HL-60 (cell line): ENCODE results near the gene ADAT2.
"Not testable (repeated sequence)": the region's sequence is repeated elsewhere in the genome, so short reads cannot be mapped to it uniquely, and the experiment has no call there.

Experiments
- GABPA ChIP-seq: IDR thresholded peaks from 2 replicates; pipeline ENCODE4 v1.6.1; 2012; ENCODE audit warnings: low read depth
- REST ChIP-seq: IDR thresholded peaks from 2 replicates; pipeline ENCODE4 v1.6.1; 2012; ENCODE audit warnings: low read depth; ENCODE audit not compliant: insufficient replicate concordance

- TF ChIP-seq GABPA, REST: not testable (repeated sequence)
Observed at GRCh38 chr6:143468823-143469222, 18.3 kb upstream of the ADAT2 start.
